H9 (cell line): ENCODE measurements around the gene OPRD1. TPM values are rescaled to one million over a fixed set of nuclear protein-coding genes. Genes with fewer than 3 reads are reported as not detected.

ENCODE experiments used
- DNase-seq: peaks from one replicate; pipeline ENCODE4 v3.0.0-alpha.2; 2017
- H2AFZ ChIP-seq: one replicate; pipeline ENCODE4 v1.6.1; 2013; ENCODE audit warnings: mild to moderate bottlenecking, low read length, control low read depth, moderate library complexity
- H2AK5ac ChIP-seq: 2 replicates; pipeline ENCODE4 v1.6.1; 2013; ENCODE audit warnings: low read length, control low read depth, mixed read lengths; ENCODE audit not compliant: insufficient read length
- H2BK120ac ChIP-seq: one replicate; pipeline ENCODE4 v1.6.1; 2013; ENCODE audit warnings: low read depth, mild to moderate bottlenecking, low read length, control low read depth, inconsistent platforms; ENCODE audit not compliant: poor library complexity, severe bottlenecking
- H2BK12ac ChIP-seq: 2 replicates; pipeline ENCODE4 v1.6.1; 2013; ENCODE audit warnings: low read length, control low read depth, mixed read lengths, low read depth; ENCODE audit not compliant: insufficient read length
- H2BK15ac ChIP-seq: 2 replicates; pipeline ENCODE4 v1.6.1; 2013; ENCODE audit warnings: low read depth, low read length, control low read depth
- H2BK20ac ChIP-seq: one replicate; pipeline ENCODE4 v1.6.1; 2013; ENCODE audit warnings: low read depth, mild to moderate bottlenecking, low read length, control low read depth, inconsistent platforms; ENCODE audit not compliant: poor library complexity, severe bottlenecking
- H2BK5ac ChIP-seq: 2 replicates; pipeline ENCODE4 v1.6.1; 2013; ENCODE audit warnings: low read length, control low read depth, mixed read lengths; ENCODE audit not compliant: insufficient read length
- H3K14ac ChIP-seq: 2 replicates; pipeline ENCODE4 v1.6.1; 2013; ENCODE audit warnings: low read length, control low read depth; ENCODE audit not compliant: insufficient read depth
- H3K18ac ChIP-seq: 2 replicates; pipeline ENCODE4 v1.6.1; 2013; ENCODE audit warnings: low read depth, mild to moderate bottlenecking, mixed read lengths, low read length, control low read depth; ENCODE audit not compliant: insufficient read length
- H3K23ac ChIP-seq: 2 replicates; pipeline ENCODE4 v1.6.1; 2013; ENCODE audit warnings: low read length, control low read depth, mixed read lengths, low read depth; ENCODE audit not compliant: insufficient read length
- H3K23me2 ChIP-seq: 2 replicates; pipeline ENCODE4 v1.6.1; 2013; ENCODE audit warnings: low read depth, mild to moderate bottlenecking, mixed read lengths, low read length, control low read depth; ENCODE audit not compliant: insufficient read length, poor library complexity, severe bottlenecking
- H3K27ac ChIP-seq: 2 replicates; pipeline ENCODE4 v1.5.1; 2013; ENCODE audit warnings: low read length, control low read depth, mixed read lengths, low read depth; ENCODE audit not compliant: insufficient read length
- H3K27me3 ChIP-seq: 2 replicates; pipeline ENCODE4 v1.6.1; 2013; ENCODE audit warnings: low read length, control low read depth, inconsistent platforms; ENCODE audit not compliant: insufficient read depth
- H3K4ac ChIP-seq: 2 replicates; pipeline ENCODE4 v1.6.1; 2013; ENCODE audit warnings: low read depth, mild to moderate bottlenecking, control low read depth, inconsistent platforms, low read length, moderate library complexity
- H3K4me1 ChIP-seq: 2 replicates; pipeline ENCODE4 v1.6.1; 2013; ENCODE audit warnings: low read length, control low read depth, inconsistent platforms; ENCODE audit not compliant: insufficient read depth
- H3K4me2 ChIP-seq: 2 replicates; pipeline ENCODE4 v1.6.1; 2013; ENCODE audit warnings: low read length, control low read depth, mixed read lengths; ENCODE audit not compliant: insufficient read length, insufficient read depth
- H3K56ac ChIP-seq: 2 replicates; pipeline ENCODE4 v1.6.1; 2013; ENCODE audit warnings: low read depth, mild to moderate bottlenecking, mixed read lengths, low read length, control low read depth; ENCODE audit not compliant: insufficient read length
- H3K79me1 ChIP-seq: 2 replicates; pipeline ENCODE4 v1.6.1; 2013; ENCODE audit warnings: low read depth, mild to moderate bottlenecking, moderate library complexity, low read length, control low read depth, inconsistent platforms; ENCODE audit not compliant: insufficient read depth, poor library complexity, severe bottlenecking
- H3K79me2 ChIP-seq: 2 replicates; pipeline ENCODE4 v1.6.1; 2013; ENCODE audit warnings: low read length, control low read depth, inconsistent platforms; ENCODE audit not compliant: insufficient read depth
- H3K9ac ChIP-seq: 2 replicates; pipeline ENCODE4 v1.6.1; 2013; ENCODE audit warnings: low read length, control low read depth, mixed read lengths; ENCODE audit not compliant: insufficient read length; ENCODE audit errors: extremely low read depth
- H3K9me3 ChIP-seq: one replicate; pipeline ENCODE4 v1.6.1; 2013; ENCODE audit warnings: low read depth, low read length, inconsistent platforms; ENCODE audit not compliant: control insufficient read depth
- H3T11ph ChIP-seq: one replicate; pipeline ENCODE4 v1.6.1; 2013; ENCODE audit warnings: mild to moderate bottlenecking, low read length, control low read depth, inconsistent platforms
- H4K20me1 ChIP-seq: one replicate; pipeline ENCODE4 v1.6.1; 2013; ENCODE audit not compliant: control insufficient read depth, insufficient read length, insufficient read depth
- H4K5ac ChIP-seq: 2 replicates; pipeline ENCODE4 v1.6.1; 2013; ENCODE audit warnings: low read depth, mild to moderate bottlenecking, mixed read lengths, low read length, control low read depth; ENCODE audit not compliant: insufficient read length
- H4K8ac ChIP-seq: replicated peaks from 2 replicates; pipeline ENCODE4 v1.6.1; 2013; ENCODE audit warnings: low read length, control low read depth, mixed read lengths, low read depth; ENCODE audit not compliant: insufficient read length
- H4K91ac ChIP-seq: 2 replicates; pipeline ENCODE4 v1.6.1; 2013; ENCODE audit warnings: low read depth, mild to moderate bottlenecking, moderate library complexity, mixed read lengths, low read length, control low read depth; ENCODE audit not compliant: insufficient read length
- H3K27ac Mint-ChIP-seq, 3 experiments: 2 replicates in 2 of 3; 3 replicates in 1 of 3; pipeline ENCODE4 v1.8.0; 2020 to 2021; ENCODE audit warnings: mixed read lengths in 3 of 3, mild to moderate bottlenecking in 1 of 3, moderate library complexity in 1 of 3
- H3K27me3 Mint-ChIP-seq: 2 replicates; pipeline ENCODE4 v1.8.0; 2021; ENCODE audit warnings: low read depth, mild to moderate bottlenecking, moderate library complexity, mixed read lengths
- H3K36me3 Mint-ChIP-seq, 3 experiments: 2 replicates in 2 of 3; 3 replicates in 1 of 3; pipeline ENCODE4 v1.8.0; 2020 to 2021; ENCODE audit warnings: low read depth in 3 of 3, mixed read lengths in 3 of 3; ENCODE audit not compliant: insufficient read depth in 1 of 3
- H3K4me1 Mint-ChIP-seq, 2 experiments: 2 replicates each; pipeline ENCODE4 v1.8.0; 2020; ENCODE audit warnings: mixed read lengths in 2 of 2
- H3K4me3 Mint-ChIP-seq, 2 experiments: 2 replicates in 1 of 2; 3 replicates in 1 of 2; pipeline ENCODE4 v1.8.0; 2020 to 2021; ENCODE audit warnings: mild to moderate bottlenecking in 2 of 2, mixed read lengths in 2 of 2, moderate library complexity in 1 of 2
- H3K9me3 Mint-ChIP-seq, 2 experiments: 2 replicates in 1 of 2; 3 replicates in 1 of 2; pipeline ENCODE4 v1.8.0; 2020; ENCODE audit warnings: mild to moderate bottlenecking in 2 of 2, mixed read lengths in 2 of 2, moderate library complexity in 1 of 2
- CTCF ChIP-seq: fragments of 200-600 bp; sonication (generic); conservative IDR thresholded peaks from 3 replicates; pipeline ENCODE4 v1.8.0; 2021; ENCODE audit warnings: antibody characterized with exemption, mild to moderate bottlenecking
- WGBS: extraction: QIAGEN DNeasy Blood & Tissue Kit; methylation state at CpG from one replicate; pipeline ENCODE4 v1.1.7; 2013; ENCODE audit warnings: missing lambda C conversion rate, low lambda C conversion rate, mixed read lengths; ENCODE audit not compliant: insufficient read length; ENCODE audit errors: extremely low coverage; 5-methylcytosine and 5-hydroxymethylcytosine counted together
- total RNA-seq: library from RNA; stranded (reverse); gene quantifications from 2 replicates; pipeline ENCODE4 v1.2.1, GENCODE V29; 2021

Gene OPRD1
- total RNA-seq, 1 experiment from 2014 or later: 1.8 TPM

- H4K91ac ChIP-seq: no peak overlapping the region
- no peak overlapping the region for H3K4me2 ChIP-seq
- Mint-ChIP-seq H3K4me3 (no peak overlapping the region; a peak in 1 of 5 replicates), H3K4me1 (peaks cover 42 to 45% of the 10 kb centered on the region in 2 experiments), H3K36me3 (no peaks in the 10 kb centered on the region), H3K27me3 (peaks cover 7% of the 10 kb centered on the region), H3K9me3 (peaks cover 0 to 3% of the 10 kb centered on the region in 2 experiments; a peak in 1 of 5 replicates), H3K27ac (peak overlapping the region in 2 of 3 experiments; percentile 55 to 67; a peak in 3 of 7 replicates)
- H2AK5ac ChIP-seq: no peak overlapping the region
- H3K27me3 ChIP-seq: no peaks in the 10 kb centered on the region
- no peaks in the 10 kb centered on the region for H3K79me1 ChIP-seq
- no peak overlapping the region for H2BK20ac ChIP-seq
- DNase-seq: peak; percentile 96
- no peak overlapping the region for H3K18ac ChIP-seq
- no CpG with 5 or more reads among the region's 13 CpGs for WGBS
- peaks cover 16% of the 10 kb centered on the region; the same call in 1 of the 2 replicates for H3K4me1 ChIP-seq
- H3K27ac ChIP-seq: no peak overlapping the region
- H4K5ac ChIP-seq: no peak overlapping the region
- H3K23me2 ChIP-seq: peaks cover 8% of the 10 kb centered on the region
- no peak overlapping the region for H2BK120ac ChIP-seq
- no peak overlapping the region for H3T11ph ChIP-seq
- H3K4ac ChIP-seq: no peak overlapping the region
- no peaks in the 10 kb centered on the region for H3K79me2 ChIP-seq
- H4K20me1 ChIP-seq: no peaks in the 10 kb centered on the region
- H3K9me3 ChIP-seq: no peaks in the 10 kb centered on the region
- no peak overlapping the region for H3K9ac ChIP-seq
- H3K56ac ChIP-seq: no peak overlapping the region
- H2BK5ac ChIP-seq: no peak overlapping the region
- TF ChIP-seq CTCF: peak; percentile 98
- H3K23ac ChIP-seq: no peak overlapping the region
- H2BK12ac ChIP-seq: no peak overlapping the region
- no peak overlapping the region for H2AFZ ChIP-seq
- H4K8ac ChIP-seq: no peak overlapping the region
- no peak overlapping the region for H3K14ac ChIP-seq
- no peak overlapping the region for H2BK15ac ChIP-seq
Observed at GRCh38 chr1:28882009-28882628, 70.1 kb downstream of the OPRD1 start.
